HG03432 (cell line): ENCODE measurements around the gene CLHC1.
"Not testable (repeated sequence)": the region's sequence is repeated elsewhere in the genome, so short reads cannot be mapped to it uniquely, and the experiment has no call there.

Experiments used
- ATAC-seq: cut with Tn5 transposase; IDR thresholded peaks from one replicate; pipeline ENCODE4 v1.9.1; 2021; ENCODE audit warnings: mild to moderate bottlenecking, moderate library complexity; ENCODE audit not compliant: unreplicated experiment

The CLHC1 gene

DNA sequence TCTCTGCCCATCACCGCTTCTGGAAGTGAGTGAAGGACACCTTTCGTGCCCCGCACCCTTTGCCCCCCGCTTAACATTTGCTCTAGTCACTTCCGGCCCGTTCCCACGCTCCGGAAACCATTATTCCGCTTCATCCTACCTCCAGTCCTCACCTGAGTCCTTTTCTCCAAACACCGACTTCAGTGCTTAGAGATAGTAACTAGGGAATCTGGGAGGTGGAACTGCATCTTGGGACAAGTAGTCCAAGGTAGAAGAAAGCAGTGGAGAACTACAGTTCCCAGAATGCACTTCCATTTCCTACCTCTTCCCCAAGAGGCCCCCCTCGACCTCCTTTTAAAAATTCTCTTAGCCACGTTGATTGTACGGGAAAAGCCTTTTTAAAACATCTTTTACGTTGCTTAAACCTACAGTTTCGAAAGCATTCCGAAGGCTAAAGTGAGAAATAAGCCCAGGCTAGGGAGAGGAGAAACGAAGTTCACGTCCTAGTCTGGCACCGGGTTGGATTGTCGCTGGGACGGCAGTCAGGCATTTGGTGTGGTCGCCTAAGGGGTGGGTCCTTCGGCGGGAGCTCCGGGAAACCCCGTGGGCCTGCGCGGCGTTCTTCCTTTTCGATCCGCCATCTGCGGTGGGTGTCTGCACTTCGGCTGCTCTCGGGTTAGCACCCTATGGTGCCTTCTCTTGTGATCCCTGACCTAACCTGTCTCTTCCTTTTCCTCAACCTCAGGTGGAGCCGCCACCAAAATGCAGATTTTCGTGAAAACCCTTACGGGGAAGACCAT lies at the start of gene CLHC1, which contains the start of gene RPS27A:
CLHC1 (minus strand) TSS at position 210 of the 779 bp plus-strand sequence. CDS start 9,882 bp downstream, outside the sequence.
RPS27A (plus strand) TSS at position 605 of the 779 bp plus-strand sequence; CDS start at position 742, 137 bp downstream.
- ATAC-seq = peak; percentile 95

- ATAC-seq = not testable (repeated sequence)
Observed at GRCh38 chr2:55280851-55281546, 48.9 kb upstream of the CLHC1 start.

GRCh38 chr2:55279859-55280424 lies 47.8 kb upstream of the CLHC1 start:
- not testable (repeated sequence) for ATAC-seq

DNA sequence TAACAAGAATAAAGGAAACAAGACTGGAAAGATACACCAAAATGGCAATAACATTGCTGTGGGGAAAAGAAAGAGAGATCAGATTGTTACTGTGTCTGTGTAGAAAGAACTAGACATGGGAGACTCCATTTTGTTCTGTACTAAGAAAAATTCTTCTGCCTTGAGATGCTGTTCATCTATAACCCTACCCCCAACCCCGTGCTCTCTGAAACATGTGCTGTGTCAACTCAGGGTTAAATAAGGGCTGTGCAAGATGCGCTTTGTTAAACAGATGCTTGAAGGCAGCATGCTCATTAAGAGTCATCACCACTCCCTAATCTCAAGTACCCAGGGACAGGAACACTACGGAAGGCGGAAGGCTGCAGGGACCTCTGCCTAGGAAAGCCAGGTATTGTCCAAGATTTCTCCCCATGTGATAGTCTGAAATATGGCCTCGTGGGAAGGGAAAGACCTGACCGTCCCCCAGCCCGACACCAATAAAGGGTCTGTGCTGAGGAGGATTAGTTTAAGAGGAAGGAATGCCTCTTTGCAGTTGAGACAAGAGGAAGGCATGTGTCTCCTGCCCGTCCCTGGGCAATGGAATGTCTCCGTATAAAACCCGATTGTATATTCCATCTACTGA lies 47.2 kb upstream of the CLHC1 start:
- not testable (repeated sequence) for ATAC-seq

DNA sequence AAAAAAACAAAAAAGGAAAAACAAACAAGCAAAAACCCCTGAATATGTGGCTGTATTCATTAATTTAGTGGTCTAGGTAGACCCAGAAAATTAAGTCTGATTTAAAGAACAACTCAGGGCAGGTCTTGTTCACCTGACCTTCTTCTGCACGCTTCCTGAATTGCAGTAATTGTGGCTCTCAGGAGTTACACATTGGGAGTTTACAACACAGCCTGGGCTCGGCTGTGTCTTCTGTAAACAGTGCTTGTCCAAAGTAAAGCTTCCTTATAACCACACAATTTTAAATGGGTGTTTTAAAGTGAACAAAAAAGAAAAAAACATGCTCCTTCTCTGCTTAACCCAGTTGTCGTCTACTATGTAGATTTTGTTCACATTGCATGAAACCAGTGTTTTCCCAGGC lies 45.2 kb upstream of the CLHC1 start:
- ATAC-seq = no peak

DNA sequence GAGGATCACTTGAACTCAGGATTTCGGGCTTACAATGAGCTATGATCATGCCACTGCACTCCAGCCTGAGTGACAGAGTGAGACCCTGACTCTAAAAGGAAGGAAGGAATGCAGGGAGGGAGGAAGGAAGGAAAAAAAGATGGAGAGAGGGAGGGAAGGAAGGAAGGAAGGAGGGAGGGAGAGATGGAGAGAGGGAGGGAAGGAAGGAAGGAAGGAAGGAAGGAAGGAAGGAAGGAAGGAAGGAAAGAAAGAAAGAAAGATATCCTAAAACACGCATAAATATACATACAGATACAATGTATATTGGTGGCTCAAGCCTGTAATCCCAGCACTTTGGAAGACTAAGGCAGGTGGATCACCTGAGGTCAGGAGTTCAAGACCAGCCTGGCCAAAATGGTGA lies 42.3 kb upstream of the CLHC1 start:
- not testable (repeated sequence) for ATAC-seq

- no peak for ATAC-seq
Observed at GRCh38 chr2:55269645-55269990, 37.5 kb upstream of the CLHC1 start.

- ATAC-seq = peak; percentile 99
Observed at GRCh38 chr2:55268907-55269644, 37.0 kb upstream of the CLHC1 start, which contains the start of gene MTIF2. Gene MTIF2, minus strand, starts transcription at chr2:55269231. Its CDS starts 5,373 bp downstream, at chr2:55263858.

GRCh38 chr2:55268288-55268906 lies 36.3 kb upstream of the CLHC1 start:
- ATAC-seq = no peak

- ATAC-seq = not testable (repeated sequence)
Observed at GRCh38 chr2:55259586-55259985, 27.5 kb upstream of the CLHC1 start.

DNA sequence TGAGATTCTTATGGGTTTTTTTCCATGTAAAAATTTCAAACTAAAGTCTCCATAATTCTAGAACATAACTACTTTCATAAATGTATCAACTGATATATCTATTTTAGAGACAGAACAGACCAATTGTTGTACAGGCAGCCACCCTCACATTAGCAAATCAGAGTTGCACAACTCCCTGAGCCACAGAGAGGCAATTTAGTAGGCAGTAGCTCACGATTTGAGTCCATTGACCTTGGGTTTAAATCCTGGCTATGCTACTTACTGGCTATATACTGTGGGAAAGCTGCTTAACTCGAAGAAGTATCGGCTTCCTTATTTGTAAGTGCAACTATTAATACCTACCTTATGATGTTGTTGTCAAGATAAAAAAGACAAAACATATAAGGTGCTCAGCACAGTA lies 20.7 kb upstream of the CLHC1 start:
- ATAC-seq = no peak

- no peak for ATAC-seq
Observed at GRCh38 chr2:55247025-55247424, 14.9 kb upstream of the CLHC1 start.

GRCh38 chr2:55245411-55245810 lies 13.3 kb upstream of the CLHC1 start:
- no peak for ATAC-seq

- no peak for ATAC-seq
Observed at GRCh38 chr2:55242617-55243016, 10.5 kb upstream of the CLHC1 start.

GRCh38 chr2:55241582-55241981 lies 9.5 kb upstream of the CLHC1 start:
- ATAC-seq = not testable (repeated sequence)

- no peak for ATAC-seq
Observed at GRCh38 chr2:55239656-55240222, 7.6 kb upstream of the CLHC1 start.

- ATAC-seq = no peak
Observed at GRCh38 chr2:55236992-55237543, 5.0 kb upstream of the CLHC1 start.

- ATAC-seq = no peak
Observed at GRCh38 chr2:55235724-55236538, 3.8 kb upstream of the CLHC1 start.

- ATAC-seq = no peak
Observed at GRCh38 chr2:55233658-55233940, 1.5 kb upstream of the CLHC1 start.
